Measurements from ENCODE around the gene SLC39A3.

The SLC39A3 gene, protein sequence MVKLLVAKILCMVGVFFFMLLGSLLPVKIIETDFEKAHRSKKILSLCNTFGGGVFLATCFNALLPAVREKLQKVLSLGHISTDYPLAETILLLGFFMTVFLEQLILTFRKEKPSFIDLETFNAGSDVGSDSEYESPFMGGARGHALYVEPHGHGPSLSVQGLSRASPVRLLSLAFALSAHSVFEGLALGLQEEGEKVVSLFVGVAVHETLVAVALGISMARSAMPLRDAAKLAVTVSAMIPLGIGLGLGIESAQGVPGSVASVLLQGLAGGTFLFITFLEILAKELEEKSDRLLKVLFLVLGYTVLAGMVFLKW

DNA sequence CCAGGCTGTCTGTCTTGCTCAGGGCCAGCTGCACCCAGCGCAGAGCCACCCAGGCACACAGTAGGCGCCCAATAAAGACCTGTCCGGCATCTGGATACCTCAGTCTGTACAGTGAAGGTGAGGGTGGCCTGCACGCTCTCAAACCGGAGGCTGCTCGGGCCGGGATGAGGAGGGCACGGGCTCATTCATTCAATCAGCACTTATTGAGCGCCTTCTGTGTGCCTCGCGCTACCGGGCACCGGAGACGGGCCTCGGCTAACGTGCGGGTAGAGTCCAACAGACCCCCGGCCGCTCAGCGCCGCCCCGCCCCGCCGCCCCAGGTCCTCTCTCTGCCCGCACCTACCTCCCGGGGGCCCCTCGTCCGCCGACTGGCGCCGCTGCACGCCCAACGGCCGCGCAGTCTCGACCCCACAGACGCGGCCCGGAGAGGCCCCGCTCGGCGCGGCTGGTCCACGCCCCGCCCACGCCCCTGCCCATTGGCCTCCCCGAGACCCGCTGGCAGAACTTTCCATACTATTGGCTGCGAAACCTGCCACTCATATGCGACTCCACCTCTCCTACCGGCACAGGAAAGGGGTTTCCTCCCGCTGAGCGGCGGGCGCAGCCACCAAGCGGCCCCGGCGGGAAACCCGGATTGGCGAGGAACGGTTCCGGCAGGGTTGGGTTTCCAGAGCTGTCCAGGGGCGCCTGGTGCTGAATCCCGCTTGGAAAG lies at the start of gene SLC39A3:
TSS of gene SLC39A3 (minus strand) at position 416 of the 712 bp plus-strand sequence. CDS start 2,760 bp downstream, outside the sequence.
- DNase-seq (ENCODE audit: low read depth), result peak; percentile 84

DNA sequence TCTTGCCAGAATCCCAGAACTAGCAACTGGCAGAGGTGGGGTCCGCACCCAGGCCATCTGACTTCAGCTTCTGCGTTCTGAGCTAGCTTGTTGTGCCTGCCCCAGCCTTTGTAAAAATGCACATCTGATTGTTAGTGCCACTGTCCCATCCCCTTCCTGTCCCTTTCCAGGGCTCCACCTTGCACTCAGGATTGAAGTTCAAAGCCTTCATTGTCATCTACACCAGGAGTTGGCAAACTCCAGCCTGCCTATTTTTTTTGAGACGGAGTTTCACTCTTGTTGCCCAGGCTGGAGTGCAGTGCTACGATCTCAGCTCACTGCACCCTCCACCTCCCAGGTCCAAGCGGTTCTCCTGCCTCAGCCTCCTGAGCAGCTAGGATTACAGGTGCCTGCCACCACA lies 48.4 kb upstream of the SLC39A3 start:
- no peak for DNase-seq (ENCODE audit: low read depth)

DNA sequence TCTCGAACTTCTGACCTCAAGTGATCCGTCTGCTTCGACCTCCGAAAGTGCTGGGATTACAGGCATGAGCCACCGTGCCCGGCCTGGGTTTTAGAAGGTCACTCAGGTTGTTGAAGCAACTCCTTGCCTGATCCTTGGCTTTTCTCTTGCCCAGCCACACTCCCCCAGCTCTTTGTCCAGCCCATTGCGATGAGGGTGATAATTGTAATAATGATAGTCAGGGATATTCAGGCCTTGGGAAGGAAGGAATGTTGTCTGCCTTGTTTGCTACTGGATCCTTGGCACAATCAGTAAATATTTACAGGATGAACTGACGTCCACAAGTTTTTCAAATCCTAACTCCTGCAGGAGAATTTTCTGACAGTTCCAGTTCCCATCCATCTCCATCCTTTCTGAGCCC lies 47.3 kb upstream of the SLC39A3 start:
- DNase-seq (ENCODE audit: low read depth), result no peak

DNA sequence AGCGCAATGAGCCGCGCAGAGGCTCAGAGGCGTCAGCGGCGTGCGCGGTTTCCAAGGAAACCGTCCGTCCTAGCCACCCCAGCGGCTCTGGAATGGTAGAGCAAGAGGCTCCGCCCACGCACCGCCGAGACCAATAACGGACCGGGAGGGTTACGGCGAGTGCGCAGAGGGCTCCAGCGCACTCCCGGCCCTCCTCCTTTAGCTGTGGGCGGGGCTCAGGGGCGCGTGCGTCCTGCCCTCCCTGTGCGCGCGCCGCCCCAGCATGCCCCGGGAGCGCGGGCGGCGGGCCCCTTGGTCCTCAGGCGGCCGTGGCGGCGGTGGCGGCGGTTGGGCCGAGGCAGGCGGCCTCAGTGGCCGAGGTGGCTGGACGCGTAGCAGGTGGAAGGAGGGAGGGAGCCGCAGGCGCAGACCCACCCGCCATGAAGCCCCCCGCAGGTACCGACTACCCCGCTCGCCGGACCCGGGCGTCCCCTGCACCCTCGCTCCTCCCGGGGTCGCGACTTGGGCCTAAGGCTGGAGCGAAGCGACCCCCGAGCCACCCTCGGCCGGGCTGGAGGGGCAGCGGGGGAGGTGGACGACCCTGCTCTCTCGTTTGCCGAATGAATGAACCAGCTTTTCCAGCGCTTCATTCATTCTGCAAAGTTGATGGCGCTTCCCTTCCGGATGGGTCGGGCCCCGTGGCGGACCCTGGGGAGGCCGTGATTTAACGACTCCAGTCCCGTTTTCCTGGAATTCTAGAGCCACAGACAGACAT lies 45.6 kb upstream of the SLC39A3 start, which contains the start of gene THOP1:
TSS of gene THOP1 (plus strand) at position 260 of the 754 bp plus-strand sequence. CDS start at position 420, 160 bp downstream.
- DNase-seq (ENCODE audit: low read depth), result peak; percentile 89

DNA sequence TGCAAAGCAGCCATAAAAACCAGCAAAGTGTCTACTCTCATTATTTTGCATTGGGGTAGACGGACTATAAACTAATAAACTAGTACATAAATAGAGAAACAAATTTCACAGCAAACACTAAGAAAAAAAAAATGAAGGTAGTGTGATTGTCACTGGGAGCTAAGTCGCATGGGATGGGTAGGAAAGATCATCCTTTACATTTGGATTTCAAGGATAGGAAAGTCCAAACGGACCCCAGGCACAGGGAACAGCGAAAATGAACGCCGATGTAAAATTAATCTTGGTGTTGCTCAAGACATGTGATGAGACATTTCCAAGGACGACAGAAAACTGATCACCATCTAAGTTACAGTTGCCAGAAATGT lies 43.9 kb upstream of the SLC39A3 start:
- DNase-seq (ENCODE audit: low read depth), result no peak

DNA sequence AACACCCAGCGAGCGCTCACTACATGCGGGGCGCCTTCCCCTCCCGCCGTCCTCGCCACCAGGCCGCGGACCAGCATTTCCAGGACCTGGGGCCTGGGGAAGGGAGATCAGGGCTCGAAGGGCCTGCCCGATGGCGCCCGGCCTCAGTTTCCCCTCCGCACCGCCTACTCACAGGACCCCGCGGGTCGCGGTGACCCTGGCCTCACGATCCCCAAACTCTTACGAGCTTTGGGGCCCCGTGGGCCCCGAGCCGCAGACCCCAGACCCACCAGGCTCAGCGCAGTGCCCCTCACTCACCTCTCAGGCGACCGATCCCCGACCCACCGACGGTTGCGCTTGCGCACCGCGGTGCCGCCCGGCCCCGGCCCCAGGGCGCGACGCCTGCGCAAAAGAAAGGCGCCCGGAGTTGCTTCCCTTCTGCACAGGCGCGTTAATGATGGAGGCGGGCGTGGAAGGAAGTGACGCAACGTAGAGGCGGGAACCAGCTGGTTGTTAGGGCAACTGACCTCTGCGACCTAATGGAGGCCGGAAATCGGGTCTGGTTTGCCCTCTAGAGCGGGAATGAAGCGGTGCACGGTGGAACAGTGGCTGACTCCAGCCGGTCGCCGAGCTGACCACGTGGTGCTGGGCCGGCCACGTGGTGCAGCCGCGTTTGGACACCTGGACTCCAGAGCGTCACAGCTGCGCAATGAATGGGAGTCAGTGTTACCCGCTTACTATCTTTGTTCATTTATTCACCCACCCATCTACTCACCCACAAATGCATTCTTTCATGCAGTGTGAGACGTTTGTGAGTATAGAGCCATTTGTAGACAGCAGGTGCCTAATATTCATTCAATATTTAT lies 43.3 kb upstream of the SLC39A3 start, which contains the start of gene SGTA:
TSS of gene SGTA (minus strand) at position 338 of the 845 bp plus-strand sequence. CDS start 14,205 bp downstream, outside the sequence.
- DNase-seq (ENCODE audit: low read depth), result peak; percentile 94

DNA sequence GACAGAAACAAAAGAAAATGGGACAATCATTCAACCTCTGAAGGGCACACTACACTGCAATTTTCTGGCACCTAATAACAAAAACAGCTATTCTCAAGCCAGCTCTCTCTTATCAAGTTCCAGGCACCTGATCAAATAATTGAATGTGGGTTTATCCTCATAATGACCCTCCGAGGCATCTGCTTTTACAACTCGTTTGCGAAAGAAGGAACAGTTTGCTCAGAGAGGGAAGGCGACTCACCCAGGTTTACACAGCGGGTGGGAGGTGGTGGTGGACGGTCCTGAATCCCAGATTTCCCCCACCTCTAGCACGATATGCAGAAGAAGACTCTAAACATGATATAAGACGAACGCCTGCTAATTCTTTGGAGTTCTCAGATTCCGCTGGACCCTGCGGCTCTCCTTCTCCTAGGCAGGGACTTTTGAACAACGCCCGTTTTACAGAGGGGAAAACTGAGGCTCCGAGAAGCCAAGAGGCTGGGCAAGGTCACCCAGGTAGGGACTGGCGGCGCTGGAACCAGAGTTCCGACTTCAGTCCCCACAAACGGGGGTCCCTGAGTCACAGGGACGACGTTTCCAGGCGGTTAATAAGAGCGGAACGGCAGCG lies 42.6 kb upstream of the SLC39A3 start:
- no peak for DNase-seq (ENCODE audit: low read depth)

DNA sequence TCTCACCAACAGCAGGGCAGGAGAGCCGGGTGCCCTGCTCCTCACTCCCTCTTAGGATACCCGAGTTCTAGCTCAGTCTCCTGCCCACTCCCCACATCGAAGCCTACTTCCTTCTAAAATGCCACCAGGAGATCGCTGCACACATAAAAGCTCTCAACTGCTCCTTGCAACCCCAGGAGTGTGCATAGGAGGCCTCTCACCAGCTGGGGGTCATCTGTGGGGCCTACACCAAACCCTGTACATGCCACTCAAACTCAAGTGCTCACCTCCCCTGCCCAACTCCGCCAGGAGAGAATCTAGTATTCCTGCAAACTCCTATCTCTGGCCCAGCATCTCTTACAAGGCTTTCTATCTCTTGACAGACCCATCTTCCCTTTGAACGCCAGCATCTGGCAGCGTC lies 40.5 kb upstream of the SLC39A3 start:
- no peak for DNase-seq (ENCODE audit: low read depth)

DNA sequence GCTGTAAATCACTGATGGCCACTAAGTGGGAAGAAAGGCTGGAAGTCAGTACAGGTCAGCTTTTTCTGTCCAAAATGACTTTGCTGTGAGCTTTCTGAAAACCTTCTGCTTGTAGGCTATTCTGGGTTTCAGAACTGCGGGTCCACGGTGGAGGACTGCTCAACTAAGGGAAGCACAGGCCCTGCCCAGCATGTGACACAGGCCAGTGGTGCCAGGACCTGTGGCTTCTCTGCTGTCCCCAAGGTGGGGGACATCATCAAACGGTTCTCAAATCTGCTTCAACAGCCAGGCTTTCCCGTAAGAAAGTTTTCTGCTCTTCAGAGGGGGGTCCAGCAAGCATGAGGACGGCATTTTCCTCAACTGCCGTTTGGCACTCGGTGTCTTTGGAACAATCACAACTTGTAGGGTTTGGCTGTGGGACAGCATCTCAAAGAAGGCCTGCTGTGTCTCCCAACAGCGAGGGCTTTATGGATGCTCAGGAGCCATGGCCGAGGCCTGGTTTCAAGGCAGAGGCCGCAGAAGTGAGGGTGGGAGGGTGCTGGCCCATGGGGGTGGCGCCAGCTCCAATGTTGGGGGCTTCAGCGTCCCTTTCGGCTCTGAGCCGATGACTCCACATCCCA lies 39.4 kb upstream of the SLC39A3 start:
- no peak for DNase-seq (ENCODE audit: low read depth)

DNA sequence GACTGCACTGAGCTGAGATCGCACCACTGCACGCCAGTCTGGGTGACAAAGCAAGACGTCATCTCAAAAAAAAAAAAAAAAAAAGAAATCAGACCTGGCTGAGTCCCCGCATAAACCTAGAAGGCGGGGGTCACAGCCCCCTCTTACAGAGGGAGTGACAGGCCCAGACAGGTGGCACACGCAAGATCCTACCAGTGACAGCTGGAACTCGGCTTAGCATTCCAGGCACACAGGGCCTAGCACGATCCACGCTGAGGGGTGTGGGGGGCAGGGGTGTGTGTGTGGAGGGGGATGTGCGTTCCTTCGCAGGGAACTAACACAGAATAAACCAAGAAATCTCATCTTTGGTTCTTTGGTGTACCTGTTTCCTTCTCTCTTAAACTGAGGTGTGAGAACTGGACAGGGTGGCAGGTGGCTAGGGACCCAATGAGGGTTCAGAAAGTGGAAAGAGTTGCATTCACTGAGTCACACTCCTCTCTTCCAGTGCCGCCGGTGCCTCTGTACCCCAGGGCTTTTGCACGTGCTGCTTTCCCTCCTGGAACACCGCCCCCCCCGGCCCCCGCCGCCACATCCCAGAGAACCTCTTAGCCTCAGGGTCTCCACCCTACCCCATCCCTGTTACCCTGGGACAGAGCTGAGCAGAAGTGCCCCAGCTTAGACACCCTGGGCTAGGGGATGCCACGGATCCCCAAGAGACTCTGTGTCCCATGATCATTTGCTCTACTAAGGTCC lies 38.3 kb upstream of the SLC39A3 start:
- DNase-seq (ENCODE audit: low read depth), result no peak

DNA sequence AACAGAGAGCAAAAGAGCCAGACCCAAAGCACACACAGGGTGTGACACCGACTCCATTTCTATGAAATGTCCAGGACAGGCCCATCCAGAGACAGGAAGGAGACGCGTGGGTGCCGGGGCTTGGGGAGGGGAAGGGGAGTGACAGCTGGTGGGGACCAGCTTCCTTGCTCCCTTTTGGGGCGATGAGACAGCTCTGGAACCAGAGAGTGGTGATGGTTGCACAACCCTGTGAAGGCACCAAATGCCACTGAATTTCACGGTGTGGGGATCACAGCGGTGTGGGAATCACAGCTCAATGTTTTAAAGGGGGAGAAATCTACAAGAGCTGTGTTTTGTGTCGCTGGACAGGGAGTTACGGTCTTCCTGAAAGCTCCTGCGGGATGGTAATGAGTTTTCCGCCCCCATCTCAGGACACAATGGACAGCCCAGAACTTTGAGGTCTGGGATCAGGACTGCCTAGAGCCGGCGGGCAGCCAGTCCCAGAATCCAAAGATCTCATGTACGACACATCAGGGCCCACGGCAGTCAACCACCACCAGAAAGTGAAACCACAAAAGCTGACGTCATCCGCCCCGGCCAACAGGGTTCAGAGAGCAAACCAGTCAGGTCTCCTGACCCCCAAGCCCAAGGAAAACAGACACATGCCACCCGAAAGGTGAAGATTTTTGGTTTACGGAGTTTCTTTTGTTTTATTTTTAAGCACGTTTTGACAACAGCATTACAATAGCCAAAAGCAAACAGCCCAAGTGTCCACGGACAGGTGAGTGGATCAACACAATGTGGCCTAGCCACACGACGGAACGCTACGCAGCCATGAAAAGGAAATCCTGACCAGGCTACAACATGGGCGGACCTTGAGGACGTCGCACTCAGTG lies 36.0 kb upstream of the SLC39A3 start:
- DNase-seq (ENCODE audit: low read depth), result no peak

DNA sequence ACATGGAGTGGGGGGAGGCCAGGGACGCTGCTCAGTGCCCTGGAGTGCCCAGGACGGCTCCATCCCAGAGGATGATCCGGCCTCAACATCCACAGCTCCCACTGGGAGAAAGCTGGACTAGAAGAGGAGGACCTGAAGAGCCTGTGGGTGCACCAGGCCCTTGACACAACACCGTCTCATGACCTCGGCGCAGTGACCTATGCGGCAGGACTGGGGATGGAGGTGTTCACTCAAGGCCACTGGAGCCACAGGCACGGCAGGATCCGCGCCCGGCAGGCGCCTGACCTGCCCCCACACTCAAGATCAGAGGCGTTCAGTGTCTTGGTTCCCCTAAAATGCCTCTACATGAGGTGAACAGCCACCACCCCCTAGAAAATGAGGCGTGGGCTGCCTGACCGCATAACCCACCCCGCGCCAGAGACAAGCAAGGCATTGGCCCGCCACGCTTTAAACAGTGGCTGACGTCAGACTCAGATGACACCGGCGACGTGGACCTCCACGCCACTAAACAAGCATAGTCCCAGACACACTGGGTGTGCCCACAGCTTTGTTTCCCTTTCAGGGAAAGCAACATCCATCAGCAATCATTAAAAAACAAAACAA lies 35.2 kb upstream of the SLC39A3 start:
- no peak for DNase-seq (ENCODE audit: low read depth)

DNA sequence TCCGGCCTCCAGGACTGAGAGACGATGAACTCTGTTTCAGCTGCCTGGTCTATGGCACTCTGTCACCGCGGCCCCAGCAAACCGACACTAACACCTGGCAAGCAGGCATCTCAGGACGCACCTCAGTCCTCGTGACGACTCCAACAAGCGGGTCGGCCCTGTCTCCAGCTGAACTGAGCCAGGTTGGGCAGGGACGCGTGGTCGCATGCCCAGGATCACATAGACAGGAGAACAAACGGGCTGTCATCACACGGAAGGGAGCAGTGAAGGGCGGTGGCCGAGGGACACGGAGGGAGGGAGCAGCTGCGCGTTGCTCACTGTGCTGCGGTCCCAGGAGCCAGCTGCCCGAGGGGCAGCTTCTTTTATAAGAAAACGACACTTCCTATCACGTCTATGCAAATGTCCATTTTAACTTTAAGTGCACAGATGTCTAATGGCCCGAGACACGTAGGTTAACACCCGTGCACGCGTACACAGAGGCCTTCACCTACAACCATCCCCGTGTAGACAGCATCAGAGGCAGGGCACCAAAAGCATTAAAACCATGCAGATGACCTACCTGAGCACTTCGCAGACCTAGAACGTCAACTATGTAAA lies 34.4 kb upstream of the SLC39A3 start:
- DNase-seq (ENCODE audit: low read depth), result no peak

DNA sequence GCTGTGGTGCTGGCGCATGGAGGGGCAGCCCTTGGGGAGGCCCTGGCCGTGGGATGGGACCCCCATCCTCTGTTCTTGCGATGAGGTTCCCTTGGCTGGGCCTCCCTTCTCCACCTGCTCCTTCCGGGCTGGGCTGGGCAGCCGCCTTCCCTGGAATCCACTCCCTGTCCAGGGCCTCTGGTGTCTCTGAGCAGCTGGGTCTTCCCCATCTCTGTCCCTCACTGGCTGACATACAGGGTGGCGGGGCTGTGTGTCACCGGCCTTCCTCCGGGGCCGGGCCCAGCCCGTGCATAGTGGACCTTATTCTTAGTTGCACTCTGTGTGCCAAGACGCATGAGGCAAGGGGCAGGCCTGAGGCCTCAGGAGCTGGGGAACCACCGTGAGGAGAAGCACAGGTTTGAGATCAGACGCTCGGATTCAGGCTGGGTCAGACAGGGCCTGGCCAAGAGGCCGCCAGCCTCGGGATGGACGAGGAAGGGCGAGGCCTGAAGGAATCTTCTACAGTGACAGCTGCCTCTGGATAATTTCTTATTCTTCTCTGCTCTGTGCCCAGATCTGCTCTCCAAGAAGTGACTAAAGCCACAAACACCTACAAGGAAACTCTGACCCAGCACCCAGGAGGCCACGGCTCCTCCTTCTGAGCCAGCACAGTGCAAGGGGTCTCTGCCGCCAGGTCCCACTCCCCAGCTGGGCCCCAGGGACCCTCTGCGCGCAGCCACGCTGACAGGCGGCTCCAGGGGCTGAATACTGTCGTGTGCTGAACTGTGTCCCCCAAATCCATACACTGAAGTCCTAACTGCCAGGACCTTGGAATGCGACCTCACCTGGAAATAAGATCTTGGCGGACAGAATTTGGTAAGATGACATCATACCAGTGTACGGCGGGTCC lies 32.2 kb upstream of the SLC39A3 start:
- no peak for DNase-seq (ENCODE audit: low read depth)

DNA sequence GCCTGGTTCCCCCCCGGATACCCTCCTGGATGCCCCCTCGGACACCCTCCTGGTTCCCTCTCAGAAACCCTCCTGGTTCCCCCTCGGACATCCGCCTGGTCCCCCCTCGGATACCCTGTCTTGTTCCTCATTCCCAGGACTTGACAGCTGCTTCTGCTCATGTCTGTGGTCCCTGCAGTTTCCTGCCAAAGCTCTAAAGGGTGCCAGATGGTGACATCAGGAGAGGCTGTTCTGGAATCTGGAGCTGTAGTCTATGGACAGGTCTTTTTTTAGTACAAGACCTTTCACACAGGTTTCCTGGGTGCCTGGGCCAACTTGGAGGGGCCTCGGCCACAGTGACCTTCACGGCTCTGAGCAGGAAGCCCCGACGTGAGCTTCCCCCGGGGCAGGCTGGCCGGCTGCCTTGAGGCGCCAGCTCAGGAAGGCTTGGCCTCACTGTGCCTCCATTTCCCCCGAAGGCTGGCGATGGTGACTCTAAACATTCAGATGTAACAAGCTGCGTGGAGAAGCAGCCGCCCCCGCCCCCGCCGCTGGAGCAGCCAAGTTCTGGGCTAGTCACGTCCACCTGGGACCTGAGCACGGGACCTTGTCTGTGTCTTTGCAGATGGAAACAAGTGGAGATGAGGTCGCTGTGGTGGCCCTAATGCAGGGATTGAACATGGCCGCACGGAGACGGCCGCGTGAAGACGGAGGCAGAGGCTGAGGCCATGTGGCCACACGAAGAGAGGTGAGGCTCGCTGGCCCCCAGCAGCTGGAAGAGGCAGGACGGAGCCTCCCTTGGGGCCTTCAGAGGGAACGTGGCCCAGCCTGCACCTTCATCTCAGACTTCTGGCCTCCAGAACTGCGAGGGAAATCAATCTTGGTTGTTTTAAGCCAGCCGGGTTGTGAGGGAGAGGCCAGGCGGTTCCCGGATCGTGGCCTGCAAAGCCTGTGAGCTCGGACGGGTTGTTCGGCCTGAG lies 30.5 kb upstream of the SLC39A3 start:
- no peak for DNase-seq (ENCODE audit: low read depth)

DNA sequence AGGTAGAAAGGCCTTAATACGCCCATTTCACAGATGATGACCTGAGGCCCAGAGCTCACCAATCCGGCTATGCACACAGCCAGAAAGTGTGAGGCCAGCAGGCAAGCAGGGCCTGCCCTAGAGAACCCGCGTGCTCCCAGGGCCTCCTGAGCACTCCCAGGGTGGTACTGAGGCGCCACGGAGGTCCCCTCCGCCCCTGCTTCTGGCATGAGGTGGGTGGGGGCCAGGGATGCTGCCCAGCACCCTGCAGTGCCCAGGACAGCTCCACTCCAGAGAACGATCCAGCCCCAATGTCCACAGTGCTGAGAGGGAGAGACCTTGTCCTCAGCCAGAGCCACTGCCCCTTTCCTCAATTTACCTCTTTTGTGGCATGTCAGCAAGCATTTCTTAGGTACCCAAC lies 29.4 kb upstream of the SLC39A3 start:
- DNase-seq (ENCODE audit: low read depth), result no peak

Measured in GM04503 (cell line).